ENCODE data around the gene PROSER3.

Gene PROSER3

GRCh38 chr19:35779033-35779432 lies 21.1 kb downstream of the PROSER3 start:
- DNase-seq = no peak

GRCh38 chr19:35780058-35780457 lies 22.1 kb downstream of the PROSER3 start:
- DNase-seq = no peak

DNA sequence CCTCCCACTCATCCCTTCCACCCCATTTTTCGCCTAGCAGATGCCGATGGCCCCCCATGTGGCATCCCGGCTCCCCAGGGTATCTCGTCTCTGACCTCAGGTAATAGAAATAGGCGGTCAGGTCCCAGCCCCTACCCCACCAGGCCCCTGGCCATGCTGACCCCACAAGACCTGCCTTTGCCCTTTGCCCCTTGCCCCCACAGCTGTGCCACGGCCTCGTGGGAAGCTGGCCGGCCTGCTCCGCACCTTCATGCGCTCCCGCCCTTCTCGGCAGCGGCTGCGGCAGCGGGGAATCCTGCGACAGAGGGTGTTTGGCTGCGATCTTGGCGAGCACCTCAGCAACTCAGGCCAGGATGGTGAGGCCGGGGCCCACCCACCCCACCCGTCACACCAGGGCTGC lies 22.7 kb downstream of the PROSER3 start:
- DNase-seq = no peak

DNA sequence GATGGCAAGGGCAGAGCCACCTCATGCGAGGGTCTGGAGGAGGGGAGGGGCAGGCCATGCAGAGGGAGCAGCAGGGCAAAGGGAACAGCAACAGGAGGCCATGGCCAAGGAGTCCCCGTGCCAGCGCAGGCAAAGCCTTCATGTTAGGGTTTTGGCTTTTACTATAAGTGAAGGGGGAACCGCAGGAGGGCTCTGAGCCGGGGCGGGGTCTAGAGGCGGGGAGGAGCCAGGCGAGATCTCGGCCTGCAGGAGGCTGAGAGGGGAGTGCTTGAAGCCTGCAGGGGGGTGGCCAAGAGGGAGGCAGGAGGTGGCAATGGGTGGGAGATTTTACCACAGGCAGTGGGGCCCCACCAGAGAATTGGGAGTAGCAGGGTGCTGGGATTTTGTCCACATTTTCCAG lies 23.7 kb downstream of the PROSER3 start:
- DNase-seq = no peak

DNA sequence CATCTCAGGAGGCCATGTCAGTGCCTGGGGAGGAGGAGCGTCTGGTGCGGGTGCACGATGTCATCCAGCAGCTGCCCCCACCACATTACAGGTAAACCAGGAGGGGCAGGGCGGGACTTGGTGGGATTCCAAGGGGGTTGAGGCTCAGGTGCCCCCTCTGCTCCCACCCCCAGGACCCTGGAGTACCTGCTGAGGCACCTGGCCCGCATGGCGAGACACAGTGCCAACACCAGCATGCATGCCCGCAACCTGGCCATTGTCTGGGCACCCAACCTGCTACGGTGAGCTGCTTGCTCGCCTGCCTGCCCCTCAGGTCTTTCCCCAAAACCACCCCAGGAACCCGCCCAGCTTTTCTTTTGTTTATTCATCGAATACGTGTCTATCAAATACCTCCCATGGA lies 24.6 kb downstream of the PROSER3 start:
- no peak for DNase-seq

GRCh38 chr19:35783469-35784434 lies 25.8 kb downstream of the PROSER3 start:
- DNase-seq = no peak

DNA sequence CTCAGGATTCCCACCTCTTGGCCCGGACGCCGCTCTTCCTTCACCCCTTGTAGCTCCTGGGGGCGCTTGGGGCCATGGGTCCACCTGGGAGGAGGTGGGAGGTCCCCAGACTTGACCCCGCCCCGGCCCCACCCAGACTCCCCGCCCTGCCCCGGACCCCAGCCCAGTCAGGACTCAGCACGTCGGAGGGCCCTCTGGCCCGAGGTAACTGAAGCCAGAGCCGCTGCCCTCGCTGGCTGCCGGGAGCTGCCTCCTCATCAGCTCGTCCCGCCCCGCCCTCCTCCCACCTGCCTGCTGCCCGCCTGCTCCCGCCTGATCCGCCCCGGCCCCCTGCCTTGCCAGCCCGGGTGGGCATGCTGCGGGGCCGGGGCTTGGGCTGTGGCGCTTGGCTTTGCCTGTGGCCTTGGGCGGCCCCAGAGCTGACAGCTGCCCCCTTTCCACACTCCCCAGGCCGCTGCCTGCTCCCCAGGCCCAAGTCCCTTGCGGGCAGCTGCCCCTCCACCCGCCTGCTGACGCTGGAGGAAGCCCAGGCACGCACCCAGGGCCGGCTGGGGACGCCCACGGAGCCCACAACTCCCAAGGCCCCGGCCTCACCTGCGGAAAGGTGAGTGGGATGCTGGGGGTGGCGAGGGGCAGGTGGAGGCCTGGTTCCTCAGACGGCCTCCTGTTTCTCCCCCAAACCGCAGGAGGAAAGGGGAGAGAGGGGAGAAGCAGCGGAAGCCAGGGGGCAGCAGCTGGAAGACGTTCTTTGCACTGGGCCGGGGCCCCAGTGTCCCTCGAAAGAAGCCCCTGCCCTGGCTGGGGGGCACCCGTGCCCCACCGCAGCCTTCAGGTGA lies 26.7 kb downstream of the PROSER3 start:
- DNase-seq = no peak

DNA sequence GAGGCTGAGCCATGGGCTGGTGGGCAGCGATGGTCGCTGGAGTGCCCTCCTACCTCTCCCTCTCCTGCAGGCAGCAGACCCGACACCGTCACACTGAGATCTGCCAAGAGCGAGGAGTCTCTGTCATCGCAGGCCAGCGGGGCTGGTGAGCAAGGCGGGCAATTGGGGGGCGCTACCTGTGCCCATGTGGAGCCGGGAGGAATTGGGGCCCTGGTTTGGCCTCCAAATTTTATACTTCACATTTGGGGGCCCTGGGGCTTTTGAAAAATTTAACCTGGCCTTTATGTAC lies 27.3 kb downstream of the PROSER3 start:
- no peak for DNase-seq

DNA sequence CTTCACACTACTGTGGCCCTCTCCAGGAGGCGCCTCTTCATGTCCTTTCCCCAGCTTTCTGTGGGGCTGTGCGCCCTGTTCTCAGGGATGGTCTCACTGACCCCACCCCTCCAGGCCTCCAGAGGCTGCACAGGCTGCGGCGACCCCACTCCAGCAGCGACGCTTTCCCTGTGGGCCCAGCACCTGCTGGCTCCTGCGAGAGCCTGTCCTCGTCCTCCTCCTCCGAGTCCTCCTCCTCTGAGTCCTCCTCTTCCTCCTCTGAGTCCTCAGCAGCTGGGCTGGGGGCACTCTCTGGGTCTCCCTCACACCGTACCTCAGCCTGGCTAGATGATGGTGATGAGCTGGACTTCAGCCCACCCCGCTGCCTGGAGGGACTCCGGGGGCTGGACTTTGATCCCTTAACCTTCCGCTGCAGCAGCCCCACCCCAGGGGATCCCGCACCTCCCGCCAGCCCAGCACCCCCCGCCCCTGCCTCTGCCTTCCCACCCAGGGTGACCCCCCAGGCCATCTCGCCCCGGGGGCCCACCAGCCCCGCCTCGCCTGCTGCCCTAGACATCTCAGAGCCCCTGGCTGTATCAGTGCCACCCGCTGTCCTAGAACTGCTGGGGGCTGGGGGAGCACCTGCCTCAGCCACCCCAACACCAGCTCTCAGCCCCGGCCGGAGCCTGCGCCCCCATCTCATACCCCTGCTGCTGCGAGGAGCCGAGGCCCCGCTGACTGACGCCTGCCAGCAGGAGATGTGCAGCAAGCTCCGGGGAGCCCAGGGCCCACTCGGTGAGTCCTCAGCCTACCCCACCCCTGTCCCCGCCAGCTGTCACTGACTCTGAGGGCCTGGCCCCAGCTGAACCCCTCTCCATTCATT lies 28.6 kb downstream of the PROSER3 start:
- no peak for DNase-seq

GRCh38 chr19:35787227-35787799 lies 29.3 kb downstream of the PROSER3 start:
- no peak for DNase-seq

DNA sequence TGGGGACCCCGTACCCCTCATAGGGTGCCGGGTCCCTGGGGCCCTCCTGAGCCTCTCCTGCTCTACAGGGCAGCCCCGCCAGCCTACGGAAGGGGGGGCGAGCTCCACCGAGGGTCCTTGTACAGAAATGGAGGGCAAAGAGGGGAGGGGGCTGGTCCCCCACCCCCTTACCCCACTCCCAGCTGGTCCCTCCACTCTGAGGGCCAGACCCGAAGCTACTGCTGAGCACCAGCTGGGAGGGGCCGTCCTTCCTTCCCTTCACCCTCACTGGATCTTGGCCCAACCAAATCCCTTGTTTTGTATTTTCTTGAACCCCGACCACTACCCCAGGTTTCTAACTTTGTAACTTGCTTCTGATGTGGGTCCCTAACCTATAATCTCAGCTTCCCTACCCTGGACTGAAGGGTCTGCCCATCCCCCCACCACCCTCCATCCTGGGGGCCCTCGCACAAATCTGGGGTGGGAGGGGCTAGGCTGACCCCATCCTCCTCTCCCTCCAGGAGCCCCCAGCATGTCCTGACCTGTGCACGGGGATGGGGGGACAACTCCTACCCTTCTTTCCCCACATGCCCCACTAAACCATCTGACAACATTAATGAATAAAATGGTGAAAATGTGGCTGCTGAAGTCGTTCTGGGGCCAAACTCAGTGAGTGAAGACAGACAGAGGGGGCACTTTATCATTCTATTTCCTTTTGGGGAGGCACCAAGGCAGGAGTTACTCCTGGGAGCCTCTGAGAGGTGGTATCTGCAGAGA lies 30.4 kb downstream of the PROSER3 start:
- no peak for DNase-seq

DNA sequence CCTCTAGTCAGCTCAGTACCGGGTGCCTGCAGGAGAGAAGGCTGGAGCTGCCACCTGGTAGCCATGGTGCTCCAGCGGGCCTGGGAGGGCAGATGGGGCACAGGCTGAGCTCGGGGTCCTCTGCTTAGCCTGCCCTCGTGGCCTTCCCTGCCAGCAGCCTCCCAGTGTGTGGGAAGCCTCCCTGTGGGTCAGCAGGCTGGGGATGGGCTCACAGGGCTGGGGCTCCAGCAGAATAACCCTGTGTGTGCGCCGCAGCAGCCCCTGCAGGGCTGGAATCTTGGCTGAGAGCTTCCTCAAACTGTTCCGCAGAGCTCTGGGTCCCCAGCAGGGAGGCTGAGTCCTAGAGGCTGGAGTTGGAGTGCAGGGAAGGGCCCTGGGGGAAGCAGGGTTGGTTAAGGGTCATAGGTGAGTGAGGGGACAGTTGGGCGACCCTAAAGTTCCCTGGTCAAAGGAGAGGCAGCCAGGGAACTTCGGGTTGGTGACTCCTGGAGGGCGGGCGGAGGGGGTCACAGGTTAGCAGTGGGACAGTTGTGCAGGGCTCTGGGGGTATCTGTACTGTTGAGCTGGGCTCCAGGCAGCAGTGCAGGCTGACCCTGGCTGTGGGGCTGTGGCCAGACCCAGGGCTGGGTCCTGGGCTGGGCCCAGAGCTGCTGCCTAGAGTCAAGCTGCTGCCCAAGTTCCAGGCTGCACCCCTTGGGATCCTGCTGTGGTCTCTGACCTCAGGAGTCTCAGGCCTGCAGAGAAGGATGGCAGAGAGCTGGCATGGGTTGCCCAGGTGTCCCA lies 31.4 kb downstream of the PROSER3 start:
- DNase-seq = no peak

DNA sequence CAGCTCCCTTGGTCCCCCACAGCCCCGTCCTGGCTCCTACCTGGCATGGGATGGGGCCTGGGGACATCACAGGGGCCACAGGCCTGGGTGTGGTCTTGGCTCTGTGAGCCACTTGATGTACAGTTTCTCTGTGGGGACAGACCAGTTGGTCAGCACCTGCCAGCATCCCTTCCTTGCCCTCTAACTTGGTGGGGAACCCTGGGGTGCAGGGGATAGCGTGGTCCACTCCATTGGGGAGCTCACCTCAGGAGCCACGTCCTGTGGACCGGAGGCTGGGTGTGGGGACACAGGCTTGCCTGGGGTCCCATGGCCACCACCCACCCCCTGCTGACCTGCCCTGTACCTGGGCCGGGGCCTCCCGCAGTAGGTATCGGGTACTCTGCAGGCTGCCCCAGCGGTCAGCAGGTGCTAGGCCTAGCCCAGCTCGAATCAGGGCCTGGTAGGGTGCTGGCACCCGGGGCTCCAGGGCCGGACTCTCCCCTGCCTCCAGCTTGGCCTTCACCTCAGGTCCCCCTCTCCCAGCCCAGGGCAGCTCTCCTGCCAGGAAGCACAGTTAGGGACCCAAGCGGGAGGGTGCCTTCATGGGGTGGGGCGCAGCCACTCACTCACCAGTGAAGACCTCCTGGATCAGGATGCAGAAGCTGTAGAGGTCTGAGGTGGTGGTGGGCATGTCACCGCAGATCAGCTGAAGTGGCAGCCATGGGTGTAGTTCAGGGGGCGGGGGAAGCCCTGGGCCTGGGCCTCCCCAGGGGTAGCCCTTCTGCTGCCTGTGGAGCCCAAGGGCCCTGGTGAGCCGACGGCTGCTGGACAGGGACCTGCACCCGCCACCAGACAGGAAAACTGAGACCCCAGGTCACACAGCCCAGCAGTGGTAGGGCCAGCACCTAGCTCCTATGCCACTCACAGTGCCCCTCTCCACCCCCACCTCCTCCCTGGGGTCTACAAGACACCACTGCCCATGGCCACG lies 32.3 kb downstream of the PROSER3 start:
- no peak for DNase-seq

- no peak for DNase-seq
These were observed 33.2 kb downstream of the PROSER3 start for GRCh38 chr19:35790981-35791813.

GRCh38 chr19:35791814-35792279 lies 33.9 kb downstream of the PROSER3 start:
- DNase-seq = no peak

DNA sequence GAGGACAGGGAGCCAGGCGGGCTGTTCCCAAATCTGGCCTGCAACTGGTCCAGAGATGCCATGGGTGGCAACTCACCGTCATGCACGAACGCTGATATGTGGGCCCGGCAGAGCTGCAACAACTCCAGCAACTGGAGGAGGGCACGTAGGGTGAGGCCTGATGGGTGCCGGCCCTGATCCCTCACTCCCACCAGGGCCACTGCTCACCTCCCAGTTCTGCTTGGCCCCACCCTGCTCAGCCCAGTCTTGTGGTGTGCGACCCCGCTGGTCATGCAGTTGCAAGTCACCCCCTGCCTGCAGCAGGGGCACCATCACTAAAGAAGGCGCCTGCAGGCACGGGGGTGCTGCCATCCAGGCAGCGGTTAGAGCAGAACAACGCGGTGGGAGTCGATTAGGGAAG lies 34.3 kb downstream of the PROSER3 start:
- DNase-seq = no peak

DNA sequence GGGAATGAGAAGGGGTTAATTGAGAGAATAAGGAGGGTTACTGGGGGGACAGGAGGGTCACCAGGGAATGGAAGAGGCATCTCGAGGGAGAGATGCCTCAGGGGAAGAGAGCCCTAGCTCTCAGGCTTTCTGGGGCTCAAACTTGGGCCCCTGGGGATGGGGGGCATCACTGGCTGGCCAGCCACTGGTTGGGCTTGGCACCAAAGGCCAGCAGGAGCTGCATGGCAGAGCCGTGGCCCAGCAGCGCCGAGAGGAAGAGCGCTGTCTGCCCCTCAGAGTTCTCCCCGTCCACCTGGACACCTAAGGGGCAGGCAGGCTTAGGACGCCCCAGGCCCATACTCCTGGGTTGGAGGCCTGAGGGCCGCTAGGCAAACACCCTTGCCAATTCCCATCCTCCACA lies 34.9 kb downstream of the PROSER3 start:
- DNase-seq = no peak

GRCh38 chr19:35793381-35794165 lies 35.6 kb downstream of the PROSER3 start:
- DNase-seq = no peak
